Panc1 (cell line): ENCODE measurements around the gene ZNF43. TPM values are rescaled to one million over a fixed set of nuclear protein-coding genes. Genes with fewer than 3 reads are reported as not detected.

Source experiments
- ATAC-seq: fragments of 200-7000 bp; cut with Tn5 transposase; 2 replicates; pipeline ENCODE4 v1.9.1; 2020; ENCODE audit warnings: mild to moderate bottlenecking, moderate library complexity
- BruUV-seq: library from RNA; stranded (reverse); fragments of 400-500 nt; replicated peaks from 2 replicates; lab custom pipeline; 2021; lab: Mats Ljungman, UMichigan
- CTCF ChIA-PET: fragments of 300-600 bp; sonication (Branson Sonifier 250); formaldehyde crosslinking; loops from one replicate; lab custom pipeline; 2022; ENCODE audit warnings: antibody characterized with exemption; lab: Charles Lee
- POLR2A ChIA-PET: fragments of 300-600 bp; sonication (Branson Sonifier 250); formaldehyde crosslinking; loops from one replicate; lab custom pipeline; 2022; ENCODE audit warnings: antibody characterized with exemption; lab: Charles Lee
- DNase-seq: peaks from one replicate; pipeline ENCODE4 v3.0.0-alpha.2; 2010; ENCODE audit warnings: low read depth, low spot score
- H3K27ac ChIP-seq: 2 replicates; pipeline ENCODE4 v1.5.1; 2011; ENCODE audit warnings: mild to moderate bottlenecking, low read length, inconsistent platforms
- H3K27me3 ChIP-seq: fragments of 200-500 bp; sonication (Bioruptor generic); 2 replicates; pipeline ENCODE4 v1.6.0; 2014; ENCODE audit warnings: low read length, inconsistent platforms; ENCODE audit not compliant: control insufficient read depth, insufficient read depth
- H3K36me3 ChIP-seq: fragments of 200-500 bp; sonication (Bioruptor generic); 2 replicates; pipeline ENCODE4 v1.5.1; 2014; ENCODE audit warnings: inconsistent platforms, mild to moderate bottlenecking, low read length, moderate library complexity; ENCODE audit not compliant: control insufficient read depth, insufficient read depth
- H3K4me1 ChIP-seq: 2 replicates; pipeline ENCODE4 v1.5.1; 2011; ENCODE audit warnings: inconsistent platforms, mild to moderate bottlenecking, low read length, moderate library complexity; ENCODE audit not compliant: control insufficient read depth, insufficient read depth
- H3K4me3 ChIP-seq, 2 experiments: 2 replicates each; pipeline ENCODE4 v1.5.1; 2011 to 2012; ENCODE audit warnings: low read depth in 2 of 2, low read length in 2 of 2, mild to moderate bottlenecking in 2 of 2, inconsistent platforms in 1 of 2, moderate library complexity in 1 of 2
- H3K9me3 ChIP-seq: fragments of 200-500 bp; sonication (Bioruptor generic); 2 replicates; pipeline ENCODE4 v1.5.1; 2014; ENCODE audit warnings: low read depth, mild to moderate bottlenecking, inconsistent platforms, low read length, moderate library complexity; ENCODE audit not compliant: control insufficient read depth, insufficient read depth
- POLR2AphosphoS5 ChIP-seq: IDR thresholded peaks from 2 replicates; pipeline ENCODE4 v1.6.1; 2012; ENCODE audit warnings: mild to moderate bottlenecking, low read depth, low read length, moderate library complexity
- SIN3A ChIP-seq: IDR thresholded peaks from 2 replicates; pipeline ENCODE4 v1.6.1; 2012; ENCODE audit warnings: low read depth, mild to moderate bottlenecking, low read length, moderate library complexity, borderline replicate concordance; ENCODE audit not compliant: insufficient read depth
- TCF7L2 ChIP-seq: IDR thresholded peaks from 2 replicates; pipeline ENCODE4 v1.6.1; 2011; ENCODE audit warnings: mild to moderate bottlenecking, low read depth, low read length, inconsistent platforms
- in situ Hi-C: cut with HindIII; loops from 2 replicates; pipeline ENCODE4 v1.10.0; 2016; ENCODE audit warnings: low sequenced_read_pairs, low pct_unique_long_range_greater_than_20kb
- intact Hi-C: fragments of 100-400 bp; cut with micrococcal nuclease; formaldehyde crosslinking; loops from one replicate; pipeline ENCODE4 v1.10.0; 2022; ENCODE audit not compliant: unreplicated experiment
- total RNA-seq: library from RNA; stranded (reverse); gene quantifications from one replicate; pipeline ENCODE4 v1.2.1, GENCODE V29; 2021; ENCODE audit not compliant: unreplicated experiment
- TF ChIP-seq, protein P1 (sequence below), 2 experiments: IDR thresholded peaks; 2 replicates each; pipeline ENCODE4 v1.6.1; 2011 to 2012; ENCODE audit warnings: low read depth in 2 of 2, control low read depth in 1 of 2, low read length in 1 of 2, mild to moderate bottlenecking in 1 of 2, moderate library complexity in 1 of 2; ENCODE audit not compliant: insufficient read depth in 1 of 2
- TF ChIP-seq, protein P2 (sequence below): fragments of 450-650 bp; IDR thresholded peaks from 2 replicates; pipeline ENCODE4 v1.5.1; 2017; ENCODE audit warnings: mild to moderate bottlenecking

ZNF43 gene
- total RNA-seq, 1 experiment from 2014 or later = 27.7 TPM

DNA sequence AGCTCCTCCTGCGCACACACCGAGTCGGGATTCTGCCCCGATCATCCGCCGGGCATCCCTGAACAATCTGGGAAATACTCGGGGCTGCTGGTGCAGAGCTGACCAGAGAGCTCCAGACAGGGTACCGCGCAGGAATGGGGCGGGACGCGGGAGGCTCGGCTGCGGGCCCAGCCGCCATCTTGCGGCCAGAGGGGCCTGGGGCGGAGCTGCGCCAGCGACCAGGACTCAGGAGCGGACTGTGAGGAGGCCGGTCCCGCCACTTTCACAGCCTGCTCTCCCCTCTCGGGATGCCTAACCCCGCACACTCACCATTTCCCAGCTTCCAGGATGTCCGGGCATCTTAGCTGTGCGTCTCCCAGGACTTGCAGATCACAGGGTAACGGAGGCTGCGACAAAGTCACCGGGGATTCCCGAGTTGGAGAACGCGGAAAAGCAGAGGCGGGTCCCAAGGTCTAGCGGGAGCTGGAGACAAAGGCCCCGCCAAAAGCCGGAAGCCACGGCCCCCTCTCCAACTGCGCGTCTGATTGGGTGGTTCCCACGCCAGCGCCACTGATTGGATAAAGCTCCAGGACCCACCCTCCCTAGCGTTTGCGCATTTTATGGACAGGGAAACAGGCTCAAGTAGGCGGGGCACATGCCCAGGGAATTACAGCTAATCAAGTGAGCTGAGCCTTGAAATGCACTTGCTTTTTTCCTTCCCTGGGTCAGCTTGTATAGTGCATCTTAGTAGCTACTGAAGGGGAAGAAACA is 15.8 kb upstream of the ZNF43 start:
- no TSS peak for BruUV-seq
- CTCF ChIA-PET = interaction anchor here (0.6 kb wide), 1 partner anchor 16 kb away, joined by 3 read pairs; the partner anchor contains the start of gene ZNF43
- peak; percentile 80 for DNase-seq

DNA sequence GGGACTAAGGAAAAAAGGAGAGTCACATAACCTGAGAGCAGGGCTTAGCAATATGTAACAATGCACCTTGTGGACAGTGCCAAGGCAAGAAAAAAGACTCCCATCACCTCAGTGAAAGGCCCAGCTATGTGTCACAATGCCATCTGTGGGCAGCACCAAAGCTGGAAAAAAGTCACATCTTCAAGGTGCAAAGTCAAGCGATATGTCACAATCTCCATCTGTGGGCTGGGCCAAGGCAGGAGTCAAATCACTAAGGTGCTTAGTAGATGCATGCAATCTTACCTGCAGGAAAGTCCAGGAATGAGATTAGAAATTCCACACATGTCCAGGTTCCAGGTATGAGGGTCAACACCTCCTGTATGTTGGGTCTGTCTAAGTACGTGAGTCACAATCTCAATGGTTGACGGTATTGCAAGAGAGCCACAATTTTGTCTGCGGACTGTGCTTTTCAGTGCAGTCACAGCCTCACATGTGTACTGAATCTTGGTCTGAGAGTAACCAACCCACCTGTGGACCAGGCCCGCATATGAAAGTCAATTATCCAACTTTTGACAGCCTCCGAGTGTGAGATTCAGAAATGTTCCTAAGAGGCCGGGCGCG is 14.8 kb upstream of the ZNF43 start:
- no peak for DNase-seq
- Histone ChIP-seq H3K27ac (peak overlapping the region; percentile 86), H3K27me3 (no peaks in the 10 kb centered on the region), H3K36me3 (peaks cover 3% of the 10 kb centered on the region; the same call in 1 of the 2 replicates), H3K9me3 (no peaks in the 10 kb centered on the region), H3K4me3 (peak overlapping the region; percentile 72 to 76), H3K4me1 (peaks cover 11% of the 10 kb centered on the region)
- POLR2A ChIA-PET = interaction anchor here (0.8 kb wide), 2 partner anchors 13 to 83 kb away, joined by 3 read pairs; partner anchors contain the start of gene ZNF100
- in situ Hi-C loops (no loop called here), intact Hi-C loops (no loop called here)
- ATAC-seq = no peak
- CTCF ChIA-PET = interaction anchor here (0.7 kb wide), 1 partner anchor 15 kb away, joined by 12 read pairs; the partner anchor contains the start of gene ZNF43
- TF ChIP-seq SIN3A (no peak), TCF7L2 (no peak)
- TSS peak; percentile 77 for BruUV-seq

More for the DNA sequence above, 15.8 kb upstream of the ZNF43 start:
- intact Hi-C loops (no loop called here), in situ Hi-C loops (no loop called here)
- POLR2A ChIA-PET = interaction anchor here (0.5 to 1.0 kb wide), 5 partner anchors 14 to 85 kb away, joined by 3 to 5 read pairs (median 3); partner anchors contain the start of genes ZNF100 and ZNF43
- no peaks in the 10 kb centered on the region for H3K27me3 ChIP-seq
- peaks cover 11% of the 10 kb centered on the region for H3K4me1 ChIP-seq
- peaks cover 2% of the 10 kb centered on the region; the same call in 1 of the 2 replicates for H3K36me3 ChIP-seq
- peak overlapping the region; percentile 72 to 76 for H3K4me3 ChIP-seq
- no peaks in the 10 kb centered on the region for H3K9me3 ChIP-seq
- TF ChIP-seq SIN3A (no peak), POLR2AphosphoS5 (peak; percentile 76), TCF7L2 (peak; percentile 90)
- TF ChIP-seq, protein P1, sequence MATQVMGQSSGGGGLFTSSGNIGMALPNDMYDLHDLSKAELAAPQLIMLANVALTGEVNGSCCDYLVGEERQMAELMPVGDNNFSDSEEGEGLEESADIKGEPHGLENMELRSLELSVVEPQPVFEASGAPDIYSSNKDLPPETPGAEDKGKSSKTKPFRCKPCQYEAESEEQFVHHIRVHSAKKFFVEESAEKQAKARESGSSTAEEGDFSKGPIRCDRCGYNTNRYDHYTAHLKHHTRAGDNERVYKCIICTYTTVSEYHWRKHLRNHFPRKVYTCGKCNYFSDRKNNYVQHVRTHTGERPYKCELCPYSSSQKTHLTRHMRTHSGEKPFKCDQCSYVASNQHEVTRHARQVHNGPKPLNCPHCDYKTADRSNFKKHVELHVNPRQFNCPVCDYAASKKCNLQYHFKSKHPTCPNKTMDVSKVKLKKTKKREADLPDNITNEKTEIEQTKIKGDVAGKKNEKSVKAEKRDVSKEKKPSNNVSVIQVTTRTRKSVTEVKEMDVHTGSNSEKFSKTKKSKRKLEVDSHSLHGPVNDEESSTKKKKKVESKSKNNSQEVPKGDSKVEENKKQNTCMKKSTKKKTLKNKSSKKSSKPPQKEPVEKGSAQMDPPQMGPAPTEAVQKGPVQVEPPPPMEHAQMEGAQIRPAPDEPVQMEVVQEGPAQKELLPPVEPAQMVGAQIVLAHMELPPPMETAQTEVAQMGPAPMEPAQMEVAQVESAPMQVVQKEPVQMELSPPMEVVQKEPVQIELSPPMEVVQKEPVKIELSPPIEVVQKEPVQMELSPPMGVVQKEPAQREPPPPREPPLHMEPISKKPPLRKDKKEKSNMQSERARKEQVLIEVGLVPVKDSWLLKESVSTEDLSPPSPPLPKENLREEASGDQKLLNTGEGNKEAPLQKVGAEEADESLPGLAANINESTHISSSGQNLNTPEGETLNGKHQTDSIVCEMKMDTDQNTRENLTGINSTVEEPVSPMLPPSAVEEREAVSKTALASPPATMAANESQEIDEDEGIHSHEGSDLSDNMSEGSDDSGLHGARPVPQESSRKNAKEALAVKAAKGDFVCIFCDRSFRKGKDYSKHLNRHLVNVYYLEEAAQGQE (IDR thresholded peaks at IDR 0.05; ENCODE audit: insufficient read depth in 1 of 2, low read depth in 2 of 2, low read length in 1 of 2) = no peak
- TF ChIP-seq, protein P2, sequence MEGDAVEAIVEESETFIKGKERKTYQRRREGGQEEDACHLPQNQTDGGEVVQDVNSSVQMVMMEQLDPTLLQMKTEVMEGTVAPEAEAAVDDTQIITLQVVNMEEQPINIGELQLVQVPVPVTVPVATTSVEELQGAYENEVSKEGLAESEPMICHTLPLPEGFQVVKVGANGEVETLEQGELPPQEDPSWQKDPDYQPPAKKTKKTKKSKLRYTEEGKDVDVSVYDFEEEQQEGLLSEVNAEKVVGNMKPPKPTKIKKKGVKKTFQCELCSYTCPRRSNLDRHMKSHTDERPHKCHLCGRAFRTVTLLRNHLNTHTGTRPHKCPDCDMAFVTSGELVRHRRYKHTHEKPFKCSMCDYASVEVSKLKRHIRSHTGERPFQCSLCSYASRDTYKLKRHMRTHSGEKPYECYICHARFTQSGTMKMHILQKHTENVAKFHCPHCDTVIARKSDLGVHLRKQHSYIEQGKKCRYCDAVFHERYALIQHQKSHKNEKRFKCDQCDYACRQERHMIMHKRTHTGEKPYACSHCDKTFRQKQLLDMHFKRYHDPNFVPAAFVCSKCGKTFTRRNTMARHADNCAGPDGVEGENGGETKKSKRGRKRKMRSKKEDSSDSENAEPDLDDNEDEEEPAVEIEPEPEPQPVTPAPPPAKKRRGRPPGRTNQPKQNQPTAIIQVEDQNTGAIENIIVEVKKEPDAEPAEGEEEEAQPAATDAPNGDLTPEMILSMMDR = no peak
- ATAC-seq = peak; percentile 99
- H3K27ac ChIP-seq = peak overlapping the region; percentile 86
